Measurements from ENCODE around the gene TTC32.

The TTC32 gene

GRCh38 chr2:19873014-19873413 is 28.8 kb downstream of the TTC32 start:
- DNase-seq: no peak

- DNase-seq: no peak
Measured at GRCh38 chr2:19872302-19872701, 29.5 kb downstream of the TTC32 start.

GRCh38 chr2:19871836-19872235 is 29.9 kb downstream of the TTC32 start:
- no peak for DNase-seq

GRCh38 chr2:19870792-19871191 is 31.0 kb downstream of the TTC32 start:
- DNase-seq: no peak

GRCh38 chr2:19868701-19869580 is 32.8 kb downstream of the TTC32 start:
- DNase-seq: no peak

- DNase-seq: no peak
Measured at GRCh38 chr2:19868224-19868623, 33.6 kb downstream of the TTC32 start.

- DNase-seq: no peak
Measured at GRCh38 chr2:19866771-19867170, 35.0 kb downstream of the TTC32 start.

GRCh38 chr2:19865151-19865550 is 36.6 kb downstream of the TTC32 start:
- DNase-seq: no peak

GRCh38 chr2:19864381-19864780 is 37.4 kb downstream of the TTC32 start:
- no peak for DNase-seq

- DNase-seq: peak; percentile 62 to 68
Measured at GRCh38 chr2:19863303-19864041, 38.3 kb downstream of the TTC32 start.

- DNase-seq: no peak
Measured at GRCh38 chr2:19861813-19862212, 40.0 kb downstream of the TTC32 start.

GRCh38 chr2:19860022-19860421 is 41.8 kb downstream of the TTC32 start:
- DNase-seq: no peak

GRCh38 chr2:19859565-19859964 is 42.2 kb downstream of the TTC32 start:
- DNase-seq: no peak

GRCh38 chr2:19857806-19858205 is 44.0 kb downstream of the TTC32 start:
- no peak for DNase-seq

- DNase-seq: no peak
Measured at GRCh38 chr2:19857100-19857499, 44.7 kb downstream of the TTC32 start.

- no peak for DNase-seq
Measured at GRCh38 chr2:19855542-19856431, 46.0 kb downstream of the TTC32 start.

GRCh38 chr2:19854596-19855541 is 46.9 kb downstream of the TTC32 start:
- no peak for DNase-seq

GRCh38 chr2:19851116-19851695 is 50.6 kb downstream of the TTC32 start:
- peak in 1 of 2 experiments; percentile 1 for DNase-seq

- DNase-seq: no peak
Measured at GRCh38 chr2:19850056-19851050, 51.4 kb downstream of the TTC32 start.

- DNase-seq: no peak
Measured at GRCh38 chr2:19848952-19849351, 52.8 kb downstream of the TTC32 start.

Data from SHP77 (cell line).